ENCODE results near the gene AVPR1B.

The AVPR1B gene

DNA sequence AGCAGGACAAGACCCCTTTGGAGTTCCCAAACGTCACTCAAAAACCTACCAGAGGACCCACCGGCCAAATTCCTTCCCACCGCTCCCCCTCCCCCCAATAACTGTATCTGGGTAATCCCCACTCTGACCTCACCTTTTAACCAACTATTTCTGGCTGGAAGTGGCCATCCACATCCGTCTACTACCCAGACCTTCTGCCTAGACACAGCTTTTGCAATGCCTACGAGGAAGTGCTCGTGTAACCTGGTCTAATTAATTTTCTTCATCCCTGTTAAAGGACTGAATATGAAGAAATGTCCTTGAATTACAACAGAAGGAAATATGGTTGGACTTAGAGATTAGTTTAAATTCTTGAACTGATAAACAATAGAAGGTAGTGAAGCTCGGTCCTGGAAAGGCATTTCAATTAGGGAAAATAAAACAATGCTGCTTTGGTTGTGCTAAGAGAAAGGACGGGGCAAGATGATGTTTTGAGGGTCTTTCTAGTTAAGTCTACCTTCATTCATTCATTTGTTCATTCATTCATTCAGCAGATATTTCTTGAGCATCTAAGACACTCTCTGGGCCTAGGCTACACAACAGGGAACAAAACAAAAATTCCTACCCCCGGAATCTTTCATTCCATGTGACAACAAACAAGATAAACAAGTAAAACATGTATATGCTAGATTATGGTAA lies 18.8 kb downstream of the AVPR1B start:
- H3K4me1 ChIP-seq (ENCODE audit: low read depth, poor library complexity, severe bottlenecking) = no peaks in the 10 kb centered on the region
- no peak overlapping the region for H3K4me2 ChIP-seq
- no peak overlapping the region for H3K4me3 ChIP-seq (IDR thresholded peaks at IDR 0.05; ENCODE audit: insufficient read depth, low read depth, low read length)
- TF ChIP-seq, protein P1, sequence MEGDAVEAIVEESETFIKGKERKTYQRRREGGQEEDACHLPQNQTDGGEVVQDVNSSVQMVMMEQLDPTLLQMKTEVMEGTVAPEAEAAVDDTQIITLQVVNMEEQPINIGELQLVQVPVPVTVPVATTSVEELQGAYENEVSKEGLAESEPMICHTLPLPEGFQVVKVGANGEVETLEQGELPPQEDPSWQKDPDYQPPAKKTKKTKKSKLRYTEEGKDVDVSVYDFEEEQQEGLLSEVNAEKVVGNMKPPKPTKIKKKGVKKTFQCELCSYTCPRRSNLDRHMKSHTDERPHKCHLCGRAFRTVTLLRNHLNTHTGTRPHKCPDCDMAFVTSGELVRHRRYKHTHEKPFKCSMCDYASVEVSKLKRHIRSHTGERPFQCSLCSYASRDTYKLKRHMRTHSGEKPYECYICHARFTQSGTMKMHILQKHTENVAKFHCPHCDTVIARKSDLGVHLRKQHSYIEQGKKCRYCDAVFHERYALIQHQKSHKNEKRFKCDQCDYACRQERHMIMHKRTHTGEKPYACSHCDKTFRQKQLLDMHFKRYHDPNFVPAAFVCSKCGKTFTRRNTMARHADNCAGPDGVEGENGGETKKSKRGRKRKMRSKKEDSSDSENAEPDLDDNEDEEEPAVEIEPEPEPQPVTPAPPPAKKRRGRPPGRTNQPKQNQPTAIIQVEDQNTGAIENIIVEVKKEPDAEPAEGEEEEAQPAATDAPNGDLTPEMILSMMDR (conservative IDR thresholded peaks at IDR 0.05; ENCODE audit: low read depth, low read length) = no peak
- no peaks in the 10 kb centered on the region for H3K79me2 ChIP-seq (ENCODE audit: insufficient read depth, low read depth)
- H3K9ac ChIP-seq = no peak overlapping the region
- no peak overlapping the region for H2AFZ ChIP-seq (ENCODE audit: low read depth)
- H3K27me3 ChIP-seq (ENCODE audit: insufficient read depth, low read depth) = no peaks in the 10 kb centered on the region
- H3K27ac ChIP-seq = no peak overlapping the region
- no peaks in the 10 kb centered on the region for H3K36me3 ChIP-seq (ENCODE audit: insufficient read depth)
- H4K20me1 ChIP-seq (ENCODE audit: insufficient read depth) = no peaks in the 10 kb centered on the region

DNA sequence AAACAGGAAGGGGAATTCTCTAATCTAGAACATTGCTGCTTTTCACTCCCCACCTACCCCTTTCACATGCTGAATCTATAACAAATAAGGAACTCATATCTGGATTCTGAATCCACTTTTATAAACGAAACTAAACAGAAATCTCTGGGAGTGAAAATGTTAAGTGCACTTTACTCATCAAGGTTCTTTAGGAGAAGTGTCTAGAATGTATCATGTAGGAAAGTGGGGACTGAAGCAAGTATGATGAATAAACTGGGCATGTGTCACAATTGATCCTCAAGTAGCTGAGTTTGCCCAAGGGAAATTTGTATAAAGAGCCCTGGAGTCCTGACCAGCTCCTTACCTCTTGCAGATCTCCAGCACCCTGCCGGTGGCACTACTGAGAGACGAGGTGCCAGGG lies 19.8 kb downstream of the AVPR1B start:
- Histone ChIP-seq H3K27me3 (ENCODE audit: insufficient read depth, low read depth) (no peaks in the 10 kb centered on the region), H2AFZ (ENCODE audit: low read depth) (no peak overlapping the region), H3K27ac (no peak overlapping the region), H3K79me2 (ENCODE audit: insufficient read depth, low read depth) (no peaks in the 10 kb centered on the region), H4K20me1 (ENCODE audit: insufficient read depth) (no peaks in the 10 kb centered on the region), H3K4me3 (IDR thresholded peaks at IDR 0.05; ENCODE audit: insufficient read depth, low read depth, low read length) (no peak overlapping the region), H3K9ac (no peak overlapping the region), H3K4me2 (no peak overlapping the region), H3K4me1 (ENCODE audit: low read depth, poor library complexity, severe bottlenecking) (no peaks in the 10 kb centered on the region), H3K36me3 (ENCODE audit: insufficient read depth) (no peaks in the 10 kb centered on the region)
- TF ChIP-seq, protein P1 (conservative IDR thresholded peaks at IDR 0.05; ENCODE audit: low read depth, low read length) = no peak

DNA sequence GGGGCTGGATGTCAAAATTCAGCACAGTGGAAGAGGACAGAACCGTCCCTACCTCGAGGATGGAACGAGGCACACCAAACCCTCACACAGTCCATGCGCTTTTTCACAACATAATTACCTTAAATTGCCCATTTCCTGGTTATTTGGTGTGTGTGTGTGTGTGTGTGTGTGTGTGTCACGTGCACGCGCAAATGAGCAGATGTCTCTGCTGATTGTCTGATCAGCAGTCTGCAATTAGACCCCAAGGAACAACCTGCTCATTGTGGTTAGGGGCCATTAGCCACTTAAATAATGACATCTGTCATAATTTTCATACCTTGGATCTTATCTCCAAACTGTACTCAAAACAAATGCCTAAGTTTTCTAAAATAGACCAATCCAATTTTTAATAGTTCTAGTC lies 23.2 kb downstream of the AVPR1B start:
- TF ChIP-seq, protein P1 (conservative IDR thresholded peaks at IDR 0.05; ENCODE audit: low read depth, low read length) = no peak
- no peaks in the 10 kb centered on the region for H3K79me2 ChIP-seq (ENCODE audit: insufficient read depth, low read depth)
- H3K4me3 ChIP-seq (IDR thresholded peaks at IDR 0.05; ENCODE audit: insufficient read depth, low read depth, low read length) = no peak overlapping the region
- no peak overlapping the region for H3K4me2 ChIP-seq
- H3K27ac ChIP-seq = no peak overlapping the region
- no peaks in the 10 kb centered on the region for H3K4me1 ChIP-seq (ENCODE audit: low read depth, poor library complexity, severe bottlenecking)
- no peaks in the 10 kb centered on the region for H3K27me3 ChIP-seq (ENCODE audit: insufficient read depth, low read depth)
- no peak overlapping the region for H2AFZ ChIP-seq (ENCODE audit: low read depth)
- H4K20me1 ChIP-seq (ENCODE audit: insufficient read depth) = no peaks in the 10 kb centered on the region
- H3K36me3 ChIP-seq (ENCODE audit: insufficient read depth) = no peaks in the 10 kb centered on the region
- H3K9ac ChIP-seq = no peak overlapping the region

DNA sequence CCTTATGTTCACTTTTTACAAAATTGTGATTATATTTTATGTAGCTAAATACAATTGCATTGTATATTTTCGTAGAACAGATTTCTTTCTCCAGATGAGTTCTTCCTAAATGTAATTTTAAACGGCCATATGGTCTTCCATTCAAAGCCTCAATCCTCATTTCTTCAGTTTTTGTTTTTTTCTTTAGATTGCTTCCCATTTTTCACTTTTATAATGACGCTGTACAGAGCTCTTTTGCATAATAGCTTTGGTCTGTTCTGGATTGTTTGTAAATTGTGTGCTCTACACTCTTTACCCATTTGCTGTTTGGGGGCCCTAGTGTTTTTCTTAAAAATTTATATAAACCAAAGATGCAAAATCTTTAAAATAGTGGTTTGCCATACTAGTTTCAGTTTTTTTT lies 27.8 kb downstream of the AVPR1B start:
- TF ChIP-seq, protein P1 (conservative IDR thresholded peaks at IDR 0.05; ENCODE audit: low read depth, low read length) = no peak
- H3K4me2 ChIP-seq = no peak overlapping the region
- no peak overlapping the region for H2AFZ ChIP-seq (ENCODE audit: low read depth)
- no peak overlapping the region for H3K4me3 ChIP-seq (IDR thresholded peaks at IDR 0.05; ENCODE audit: insufficient read depth, low read depth, low read length)
- no peak overlapping the region for H3K27ac ChIP-seq
- H3K79me2 ChIP-seq (ENCODE audit: insufficient read depth, low read depth) = no peaks in the 10 kb centered on the region
- no peaks in the 10 kb centered on the region for H3K4me1 ChIP-seq (ENCODE audit: low read depth, poor library complexity, severe bottlenecking)
- H3K27me3 ChIP-seq (ENCODE audit: insufficient read depth, low read depth) = no peaks in the 10 kb centered on the region
- H3K36me3 ChIP-seq (ENCODE audit: insufficient read depth) = no peaks in the 10 kb centered on the region
- H3K9ac ChIP-seq = no peak overlapping the region
- no peaks in the 10 kb centered on the region for H4K20me1 ChIP-seq (ENCODE audit: insufficient read depth)
